ENCODE results near the gene USP17L30. TPM values are rescaled to one million over a fixed set of nuclear protein-coding genes. Genes with fewer than 3 reads are reported as not detected.
"Not testable (repeated sequence)": the region's sequence is repeated elsewhere in the genome, so short reads cannot be mapped to it uniquely, and the experiment has no call there.

Gene USP17L30
- total RNA-seq, 1 donor from 2014 or later = not detected

GRCh38 chr4:9381012-9381534, 18.1 kb downstream of the USP17L30 start:
- DNase-seq = peak; percentile 69
- H3K36me3 ChIP-seq; H3K27me3 ChIP-seq (ENCODE audit: low read depth); H3K9me3 ChIP-seq; H3K4me1 ChIP-seq; ATAC-seq; intact Hi-C loops (cut with DNase I): not testable (repeated sequence)
- peak; percentile 65 for TF ChIP-seq CTCF (IDR thresholded peaks at IDR 0.05)
- H3K27ac ChIP-seq = peak overlapping the region; percentile 24
- peak overlapping the region; percentile 51 for H3K4me3 ChIP-seq

GRCh38 chr4:9384126-9384525, 21.2 kb downstream of the USP17L30 start:
- no peaks in the 10 kb centered on the region for H3K36me3 ChIP-seq
- H3K4me1 ChIP-seq = no peaks in the 10 kb centered on the region
- no peak overlapping the region for H3K4me3 ChIP-seq
- no peaks in the 10 kb centered on the region for H3K27me3 ChIP-seq (ENCODE audit: low read depth)
- no peaks in the 10 kb centered on the region for H3K9me3 ChIP-seq
- H3K27ac ChIP-seq = no peak overlapping the region
- no peak for TF ChIP-seq CTCF (IDR thresholded peaks at IDR 0.05)
- DNase-seq = no peak
- intact Hi-C loops (cut with DNase I) = no loop called here
- no peak for ATAC-seq

GRCh38 chr4:9389001-9389400, 26.1 kb downstream of the USP17L30 start:
- H3K27ac ChIP-seq; intact Hi-C loops (cut with DNase I); H3K27me3 ChIP-seq (ENCODE audit: low read depth); H3K36me3 ChIP-seq; H3K4me3 ChIP-seq; H3K4me1 ChIP-seq; H3K9me3 ChIP-seq; ATAC-seq; DNase-seq: not testable (repeated sequence)

- H3K9me3 ChIP-seq; H3K36me3 ChIP-seq; H3K27me3 ChIP-seq (ENCODE audit: low read depth); H3K27ac ChIP-seq; DNase-seq; H3K4me1 ChIP-seq; ATAC-seq; intact Hi-C loops (cut with DNase I); H3K4me3 ChIP-seq: not testable (repeated sequence)
Measured at GRCh38 chr4:9405774-9406173, 42.8 kb downstream of the USP17L30 start.

- DNase-seq; ATAC-seq; H3K4me1 ChIP-seq; H3K27ac ChIP-seq; H3K9me3 ChIP-seq; H3K27me3 ChIP-seq (ENCODE audit: low read depth); H3K4me3 ChIP-seq; intact Hi-C loops (cut with DNase I); H3K36me3 ChIP-seq: not testable (repeated sequence)
Measured at GRCh38 chr4:9406491-9406890, 43.6 kb downstream of the USP17L30 start.

- H3K9me3 ChIP-seq = no peaks in the 10 kb centered on the region
- ATAC-seq (no peak), DNase-seq (no peak)
- no peak for TF ChIP-seq CTCF (IDR thresholded peaks at IDR 0.05)
- H3K27me3 ChIP-seq (ENCODE audit: low read depth) = no peaks in the 10 kb centered on the region
- no peaks in the 10 kb centered on the region for H3K36me3 ChIP-seq
- intact Hi-C loops (cut with DNase I) = no loop called here
- no peak overlapping the region for H3K4me3 ChIP-seq
- H3K27ac ChIP-seq = no peak overlapping the region
- no peaks in the 10 kb centered on the region for H3K4me1 ChIP-seq
Measured at GRCh38 chr4:9409793-9410192, 46.9 kb downstream of the USP17L30 start.

Other genes starting within 250 kb of the USP17L30 start
- gene FAM90A26, start 192.7 kb upstream of the USP17L30 start, total RNA-seq = not detected
- gene USP17L10, start 152.5 kb upstream of the USP17L30 start, total RNA-seq = not detected
- gene USP17L11, start 147.7 kb upstream of the USP17L30 start, total RNA-seq = not detected
- not detected for gene USP17L12, start 143.0 kb upstream of the USP17L30 start, total RNA-seq
- not detected for gene USP17L13, start 138.2 kb upstream of the USP17L30 start, total RNA-seq
- not detected for gene USP17L15, start 128.7 kb upstream of the USP17L30 start, total RNA-seq
- gene USP17L17, start 119.2 kb upstream of the USP17L30 start, total RNA-seq = not detected
- not detected for gene USP17L18, start 114.5 kb upstream of the USP17L30 start, total RNA-seq
- not detected for gene USP17L19, start 109.8 kb upstream of the USP17L30 start, total RNA-seq
- not detected for gene USP17L20, start 105.0 kb upstream of the USP17L30 start, total RNA-seq
- gene USP17L21, start 100.3 kb upstream of the USP17L30 start, total RNA-seq = not detected
- not detected for gene USP17L22, start 95.5 kb upstream of the USP17L30 start, total RNA-seq
- not detected for gene USP17L24, start 38.0 kb upstream of the USP17L30 start, total RNA-seq
- gene USP17L25, start 33.2 kb upstream of the USP17L30 start, total RNA-seq = not detected
- gene USP17L26, start 28.5 kb upstream of the USP17L30 start, total RNA-seq = not detected
- gene USP17L5, start 23.7 kb upstream of the USP17L30 start, total RNA-seq = not detected
- not detected for gene USP17L27, start 19.0 kb upstream of the USP17L30 start, total RNA-seq
- not detected for gene USP17L28, start 14.2 kb upstream of the USP17L30 start, total RNA-seq
- gene USP17L29, start 9.5 kb upstream of the USP17L30 start, total RNA-seq = not detected
- gene DEFB131A, start 81.3 kb downstream of the USP17L30 start, total RNA-seq = not detected

All from lower lobe of right lung (tissue), 2 donors.